Muscle layer of colon (tissue), 2 donors: Measurements from ENCODE around the gene PDCD10.

Source experiments
- H3K27ac ChIP-seq: one replicate; pipeline ENCODE4 v1.7.0; 2013; ENCODE audit warnings: low read depth, mild to moderate bottlenecking, low read length, moderate library complexity
- H3K27me3 ChIP-seq, 2 donors: one replicate each; pipeline ENCODE4 v1.7.0; 2013; ENCODE audit warnings: low read length in 2 of 2, mild to moderate bottlenecking in 2 of 2; ENCODE audit not compliant: insufficient read depth in 2 of 2, control insufficient read depth in 1 of 2
- H3K36me3 ChIP-seq: one replicate; pipeline ENCODE4 v1.7.0; 2013; ENCODE audit warnings: mild to moderate bottlenecking, low read length; ENCODE audit not compliant: insufficient read depth
- H3K4me1 ChIP-seq: one replicate; pipeline ENCODE4 v1.7.0; 2013; ENCODE audit warnings: mild to moderate bottlenecking, low read length; ENCODE audit not compliant: insufficient read depth
- H3K4me3 ChIP-seq, 2 donors: one replicate each; pipeline ENCODE4 v1.7.0; 2013; ENCODE audit warnings: low read length in 2 of 2, low read depth in 1 of 2, mild to moderate bottlenecking in 1 of 2, moderate library complexity in 1 of 2
- H3K9ac ChIP-seq: one replicate; pipeline ENCODE4 v1.7.0; 2013; ENCODE audit warnings: low read length
- H3K9me3 ChIP-seq: one replicate; pipeline ENCODE4 v1.7.0; 2013; ENCODE audit warnings: mild to moderate bottlenecking, low read length
- donor health status: abdominal sarcoma.
- donor health status: Adenocarcinoma of cecum.

Gene PDCD10

DNA sequence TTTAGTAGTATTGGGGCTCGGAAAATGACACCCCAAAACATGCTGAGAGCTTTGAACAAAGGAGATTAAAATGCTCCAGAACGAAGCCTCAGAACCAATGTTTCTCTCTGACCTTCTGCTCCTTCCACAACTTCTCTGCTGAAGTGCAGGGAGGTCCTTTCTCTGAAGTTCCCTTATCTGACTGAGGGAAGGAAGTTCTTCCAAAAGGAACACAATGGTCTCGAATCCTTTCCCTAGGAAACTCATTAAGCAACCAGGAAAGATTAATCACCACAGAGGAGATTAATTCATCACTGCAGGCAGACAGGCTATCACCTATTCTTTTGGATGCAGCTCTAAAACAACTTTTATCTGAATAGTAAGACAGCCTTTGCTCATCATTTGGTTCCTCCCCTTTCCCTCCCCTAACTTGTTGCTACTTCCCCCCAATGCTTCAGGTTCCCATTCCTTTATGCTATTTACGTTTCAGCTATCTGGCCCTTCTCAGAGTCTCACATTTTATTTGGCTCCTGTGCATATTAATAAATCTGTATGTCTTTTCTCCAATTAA, 62.7 kb downstream of the PDCD10 start:
- Histone ChIP-seq H3K4me1 (no peaks in the 10 kb centered on the region), H3K27ac (no peak overlapping the region), H3K36me3 (peaks cover 31% of the 10 kb centered on the region), H3K9me3 (no peaks in the 10 kb centered on the region), H3K27me3 (no peaks in the 10 kb centered on the region), H3K9ac (no peak overlapping the region), H3K4me3 (no peak overlapping the region)

DNA sequence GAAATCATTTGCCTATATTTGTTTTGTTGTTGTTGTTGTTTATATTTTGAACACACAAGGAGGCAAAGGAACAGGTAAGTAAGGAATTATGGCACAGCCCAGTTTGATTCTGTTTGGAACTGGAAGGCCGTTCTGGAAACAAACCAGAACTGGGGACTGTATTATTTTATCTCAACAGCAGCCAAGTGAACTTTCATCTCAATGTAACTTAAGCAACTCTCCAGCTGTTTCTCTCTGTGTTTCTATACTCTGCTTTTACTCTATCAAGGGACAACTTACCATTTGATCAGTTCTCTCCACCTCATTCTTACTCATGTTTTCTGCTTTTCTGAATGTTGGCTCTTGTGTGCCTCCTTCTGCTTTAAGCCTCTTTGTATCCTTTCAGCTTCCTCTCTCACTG, 65.0 kb downstream of the PDCD10 start:
- H3K4me1 ChIP-seq, result no peaks in the 10 kb centered on the region
- H3K27me3 ChIP-seq, result no peaks in the 10 kb centered on the region
- H3K4me3 ChIP-seq, result no peak overlapping the region
- no peak overlapping the region for H3K27ac ChIP-seq
- H3K36me3 ChIP-seq, result peaks cover 14% of the 10 kb centered on the region
- no peak overlapping the region for H3K9ac ChIP-seq
- H3K9me3 ChIP-seq, result no peaks in the 10 kb centered on the region

DNA sequence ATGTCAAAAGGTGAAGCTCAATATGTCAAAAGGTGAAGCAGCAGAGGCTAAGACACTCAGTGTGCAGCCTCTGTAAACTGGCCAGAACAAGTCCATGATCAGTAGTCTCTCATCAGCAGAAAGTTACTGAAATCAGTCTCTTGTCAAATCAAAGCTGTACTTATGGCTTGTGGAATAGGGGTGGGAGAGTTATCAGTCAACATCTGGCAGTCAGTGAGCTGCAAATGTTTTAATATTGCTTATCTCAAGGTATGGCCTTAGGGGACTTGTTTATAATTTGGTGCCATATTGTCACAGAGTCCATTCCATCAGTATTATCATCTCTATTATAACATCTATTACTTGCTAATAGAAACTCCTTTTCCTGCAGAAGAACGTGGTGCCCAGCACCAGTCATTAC, 66.0 kb downstream of the PDCD10 start:
- Histone ChIP-seq H3K27me3 (no peaks in the 10 kb centered on the region), H3K27ac (no peak overlapping the region), H3K9ac (no peak overlapping the region)

DNA sequence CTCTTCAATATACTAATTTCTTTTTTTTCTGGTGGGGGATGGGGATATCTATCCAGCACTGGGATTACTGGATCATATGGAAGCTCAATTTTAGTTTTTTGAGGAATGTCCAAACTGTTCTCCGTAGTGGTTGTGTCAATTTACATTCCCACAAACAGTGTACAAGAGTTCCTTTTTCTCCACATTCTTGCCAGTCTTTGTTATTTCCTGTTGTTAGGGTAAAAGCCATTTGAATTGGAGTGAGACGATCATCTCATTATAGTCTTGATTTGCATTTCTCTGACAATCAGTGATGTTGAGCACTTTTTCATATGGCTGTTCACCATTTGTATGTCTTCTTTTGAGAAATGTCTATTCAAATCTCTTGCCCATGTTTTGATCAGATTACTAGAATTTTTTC, 68.1 kb downstream of the PDCD10 start:
- Histone ChIP-seq H3K27me3 (no peaks in the 10 kb centered on the region), H3K9me3 (no peaks in the 10 kb centered on the region), H3K36me3 (no peaks in the 10 kb centered on the region), H3K9ac (no peak overlapping the region), H3K4me3 (no peak overlapping the region), H3K4me1 (no peaks in the 10 kb centered on the region), H3K27ac (no peak overlapping the region)

More for the DNA sequence above, 66.0 kb downstream of the PDCD10 start:
- Histone ChIP-seq H3K9me3 (no peaks in the 10 kb centered on the region), H3K4me3 (no peak overlapping the region), H3K4me1 (no peaks in the 10 kb centered on the region), H3K36me3 (peaks cover 5% of the 10 kb centered on the region)

DNA sequence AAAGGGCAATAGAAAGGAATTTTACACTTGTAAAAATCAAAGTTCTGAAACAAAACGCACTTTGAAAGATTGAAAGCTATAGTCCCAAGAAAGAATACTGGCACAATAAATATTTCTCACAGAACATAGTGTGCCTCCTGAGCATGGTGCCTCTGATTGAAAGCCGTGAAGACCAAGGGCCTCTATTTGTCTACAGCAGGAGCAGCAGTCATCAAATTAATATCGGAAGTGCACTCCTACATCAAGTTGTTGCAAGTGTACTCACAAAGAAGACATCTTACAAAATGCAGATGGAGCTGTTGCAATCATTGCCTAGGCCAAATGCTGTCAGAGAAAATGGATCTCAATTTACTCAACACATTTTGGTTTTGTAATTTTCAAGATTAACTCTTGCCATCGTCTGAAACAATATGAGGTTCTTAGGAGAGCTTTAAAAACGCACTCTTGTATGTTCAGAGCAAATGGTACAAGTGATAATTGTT, 71.7 kb downstream of the PDCD10 start:
- Histone ChIP-seq H3K9ac (no peak overlapping the region), H3K36me3 (no peaks in the 10 kb centered on the region), H3K27ac (no peak overlapping the region), H3K4me3 (no peak overlapping the region), H3K4me1 (no peaks in the 10 kb centered on the region), H3K9me3 (no peaks in the 10 kb centered on the region), H3K27me3 (no peaks in the 10 kb centered on the region)

DNA sequence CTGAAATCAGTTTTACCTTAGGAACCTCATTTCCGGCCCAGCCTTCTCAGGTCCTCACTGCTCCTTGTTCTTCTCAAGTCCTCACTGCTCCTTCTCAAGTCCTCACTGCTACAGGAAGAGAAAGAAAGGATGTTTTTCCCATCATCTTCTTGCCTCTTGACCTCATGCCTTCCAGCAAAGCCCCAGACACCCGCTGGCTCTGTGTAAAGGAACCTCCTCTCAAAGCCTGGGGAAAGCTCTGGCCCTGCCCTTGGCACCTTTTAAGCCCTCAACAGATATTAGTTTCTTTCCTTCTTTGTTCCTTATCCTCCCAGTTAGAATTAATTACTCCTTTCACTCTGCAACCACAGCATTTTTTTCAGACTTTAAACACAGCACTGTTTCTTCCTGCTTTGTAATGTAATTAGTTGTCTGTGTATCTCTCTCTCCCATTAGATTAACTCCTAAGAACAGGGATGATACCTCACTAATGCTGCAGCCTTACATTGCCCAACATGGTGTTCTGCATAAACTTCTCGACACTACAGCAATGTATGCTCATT, 76.9 kb downstream of the PDCD10 start:
- Histone ChIP-seq H3K27ac (no peak overlapping the region), H3K27me3 (no peaks in the 10 kb centered on the region), H3K4me1 (peaks cover 2% of the 10 kb centered on the region)

DNA sequence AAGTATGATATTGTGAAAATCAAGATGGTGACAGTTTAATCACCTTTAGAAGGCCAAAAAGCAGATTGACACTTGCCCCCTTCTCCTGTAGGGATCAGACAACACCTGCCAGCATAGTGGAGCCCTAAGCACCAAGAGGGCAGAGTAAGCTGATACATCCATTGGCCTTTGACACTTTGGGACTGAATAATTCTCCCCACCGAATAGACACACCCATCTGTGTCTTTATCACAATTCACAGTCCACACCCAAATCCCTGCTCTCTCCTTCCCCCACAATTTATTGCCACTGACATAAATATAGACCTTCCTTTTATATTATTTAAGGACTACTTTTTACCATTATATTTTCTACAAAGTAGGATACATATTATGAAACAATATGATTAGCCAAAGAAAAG, 77.9 kb downstream of the PDCD10 start:
- H3K9ac ChIP-seq, result no peak overlapping the region
- H3K4me3 ChIP-seq, result no peak overlapping the region

More for the DNA sequence above, 76.9 kb downstream of the PDCD10 start:
- H3K9ac ChIP-seq, result no peak overlapping the region
- no peaks in the 10 kb centered on the region for H3K9me3 ChIP-seq
- H3K4me3 ChIP-seq, result no peak overlapping the region
- no peaks in the 10 kb centered on the region for H3K36me3 ChIP-seq

DNA sequence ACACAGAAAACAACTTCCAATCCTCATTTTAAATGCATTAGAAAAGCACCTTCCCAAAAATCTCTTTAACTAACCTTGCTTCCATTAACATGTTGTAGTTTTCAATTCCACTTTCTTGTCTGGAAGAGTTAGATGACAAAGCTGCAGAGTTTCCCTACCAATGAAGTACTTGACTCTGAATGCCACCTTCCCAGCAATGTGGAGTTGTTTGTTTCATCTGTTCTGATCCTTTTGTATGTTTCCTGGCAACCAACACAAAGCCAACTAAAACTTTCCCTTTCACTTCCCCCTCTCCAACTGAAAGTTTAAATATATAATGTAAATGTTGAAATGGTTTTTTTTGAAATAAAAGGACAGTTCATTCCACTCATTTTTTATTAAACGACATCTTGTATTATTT, 80.9 kb downstream of the PDCD10 start, which contains the start of gene WDR49:
Gene WDR49, minus strand, starts transcription at position 183 of the 400 bp plus-strand sequence. CDS start 517 bp downstream, outside the sequence.
- peaks cover 7% of the 10 kb centered on the region for H3K4me1 ChIP-seq
- H3K4me3 ChIP-seq, result no peak within 1 kb of the TSS
- H3K9ac ChIP-seq, result no peak within 1 kb of the TSS
- no peaks in the 10 kb centered on the region for H3K9me3 ChIP-seq
- no peaks in the 10 kb centered on the region for H3K36me3 ChIP-seq
- H3K27ac ChIP-seq, result no peak within 1 kb of the TSS
- H3K27me3 ChIP-seq, result no peaks in the 10 kb centered on the region

More for the DNA sequence above, 77.9 kb downstream of the PDCD10 start:
- Histone ChIP-seq H3K4me1 (peaks cover 7% of the 10 kb centered on the region), H3K36me3 (no peaks in the 10 kb centered on the region), H3K9me3 (no peaks in the 10 kb centered on the region), H3K27me3 (no peaks in the 10 kb centered on the region), H3K27ac (no peak overlapping the region)

DNA sequence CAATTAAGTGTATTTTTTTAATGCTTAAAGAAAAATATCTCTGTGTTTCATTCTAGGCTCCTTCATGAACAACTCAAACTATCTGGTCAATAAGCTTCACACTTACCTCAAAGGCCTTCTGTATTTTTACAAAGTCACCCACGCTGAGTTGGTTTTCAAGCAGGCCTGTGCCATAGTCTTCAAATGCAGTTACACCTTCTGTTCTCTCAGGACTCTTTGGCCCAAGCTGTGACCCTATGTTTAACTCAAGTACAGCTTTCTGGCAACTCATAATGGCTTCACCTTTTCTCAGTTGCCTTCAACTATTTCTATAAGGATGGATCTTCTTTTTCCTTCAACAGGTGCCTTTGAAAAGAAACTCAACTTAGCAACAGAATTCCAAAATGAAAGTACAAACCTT, 81.5 kb downstream of the PDCD10 start:
- H3K4me3 ChIP-seq, result no peak overlapping the region
- H3K4me1 ChIP-seq, result peaks cover 7% of the 10 kb centered on the region
- H3K27me3 ChIP-seq, result no peaks in the 10 kb centered on the region
- H3K36me3 ChIP-seq, result no peaks in the 10 kb centered on the region
- H3K9me3 ChIP-seq, result no peaks in the 10 kb centered on the region
- H3K27ac ChIP-seq, result no peak overlapping the region
- no peak overlapping the region for H3K9ac ChIP-seq

DNA sequence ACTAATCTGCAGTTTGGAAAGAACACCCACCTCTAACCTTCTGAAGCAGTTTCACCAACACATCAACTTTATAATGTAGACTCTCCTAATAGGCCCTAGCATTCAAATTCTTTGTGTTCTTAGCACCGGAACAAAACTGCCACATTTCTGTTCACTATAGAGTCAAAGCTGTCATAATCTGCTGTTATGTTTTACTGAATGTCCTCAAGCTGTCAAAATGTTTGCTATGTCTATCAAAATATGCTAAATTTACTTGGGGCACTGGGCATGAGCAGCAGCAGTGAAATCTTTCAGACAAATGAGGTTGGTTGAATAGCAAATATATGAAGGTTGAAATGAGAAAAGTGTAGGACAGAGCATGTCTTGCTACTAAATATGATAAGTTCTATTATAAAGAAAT, 82.9 kb downstream of the PDCD10 start:
- Histone ChIP-seq H3K9ac (no peak overlapping the region), H3K36me3 (no peaks in the 10 kb centered on the region), H3K4me3 (no peak overlapping the region), H3K27me3 (no peaks in the 10 kb centered on the region), H3K27ac (no peak overlapping the region), H3K9me3 (no peaks in the 10 kb centered on the region), H3K4me1 (peaks cover 7% of the 10 kb centered on the region)

DNA sequence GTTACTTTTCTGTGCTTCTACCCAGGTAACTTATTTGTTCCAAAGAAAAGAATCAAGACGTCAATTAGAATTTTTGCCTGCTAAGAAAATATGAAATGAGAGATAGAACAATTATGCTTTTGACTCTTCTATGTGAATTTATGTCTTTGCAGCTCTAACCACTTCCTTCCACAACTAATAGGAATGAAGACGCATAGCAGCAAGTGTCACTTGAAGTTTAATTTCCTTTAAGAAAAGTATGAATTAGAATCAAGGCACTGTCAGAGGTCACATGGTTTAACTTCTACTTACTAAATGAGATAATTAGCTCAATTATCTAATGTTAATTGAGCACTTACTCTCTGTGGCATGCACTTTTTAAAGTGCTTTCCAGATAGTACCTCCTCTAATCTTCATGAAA, 84.2 kb downstream of the PDCD10 start:
- Histone ChIP-seq H3K27me3 (no peaks in the 10 kb centered on the region), H3K27ac (no peak overlapping the region), H3K9me3 (no peaks in the 10 kb centered on the region), H3K4me1 (peaks cover 7% of the 10 kb centered on the region), H3K36me3 (no peaks in the 10 kb centered on the region), H3K9ac (no peak overlapping the region), H3K4me3 (no peak overlapping the region)

DNA sequence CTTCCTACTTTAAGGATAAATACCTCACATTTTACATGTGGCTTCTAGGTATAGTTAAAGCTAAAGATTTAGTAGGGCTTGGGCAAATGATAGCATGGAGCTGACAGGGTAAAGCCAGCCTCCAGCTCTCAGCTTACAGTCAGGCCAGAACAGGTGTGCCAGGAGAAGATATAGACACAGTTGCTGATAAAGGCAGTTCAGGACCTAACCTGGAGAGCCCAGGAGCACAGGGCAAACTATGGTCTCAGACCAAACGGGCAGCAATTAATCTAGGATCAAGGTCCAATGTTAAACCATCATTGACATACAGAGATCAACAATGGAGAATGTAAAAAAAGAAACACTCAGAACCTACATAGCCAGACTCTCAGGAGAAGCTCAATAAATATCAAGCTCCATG, 84.9 kb downstream of the PDCD10 start:
- no peaks in the 10 kb centered on the region for H3K27me3 ChIP-seq
- no peak overlapping the region for H3K9ac ChIP-seq
- no peak overlapping the region for H3K27ac ChIP-seq
- peaks cover 7% of the 10 kb centered on the region for H3K4me1 ChIP-seq
- H3K4me3 ChIP-seq, result no peak overlapping the region
- no peaks in the 10 kb centered on the region for H3K36me3 ChIP-seq
- H3K9me3 ChIP-seq, result no peaks in the 10 kb centered on the region
